Measurements from ENCODE around the gene CTIF. TPM values are rescaled to one million over a fixed set of nuclear protein-coding genes. Genes with fewer than 3 reads are reported as not detected.

Gene CTIF
- total RNA-seq, 3 donors from 2014 or later, result 4.3 to 5.3 (median 4.6) TPM

GRCh38 chr18:48798334-48799245 is 259.8 kb downstream of the CTIF start:
- H3K4me3 Mint-ChIP-seq, result no peak overlapping the region
- no peaks in the 10 kb centered on the region for H3K36me3 Mint-ChIP-seq (ENCODE audit: insufficient read depth)
- DNase-seq (no peak), ATAC-seq (no peak)
- H3K27me3 Mint-ChIP-seq (ENCODE audit: low read depth), result no peaks in the 10 kb centered on the region
- no peaks in the 10 kb centered on the region for H3K9me3 Mint-ChIP-seq
- H3K4me1 Mint-ChIP-seq (ENCODE audit: low read depth), result peaks cover 40% of the 10 kb centered on the region

DNA sequence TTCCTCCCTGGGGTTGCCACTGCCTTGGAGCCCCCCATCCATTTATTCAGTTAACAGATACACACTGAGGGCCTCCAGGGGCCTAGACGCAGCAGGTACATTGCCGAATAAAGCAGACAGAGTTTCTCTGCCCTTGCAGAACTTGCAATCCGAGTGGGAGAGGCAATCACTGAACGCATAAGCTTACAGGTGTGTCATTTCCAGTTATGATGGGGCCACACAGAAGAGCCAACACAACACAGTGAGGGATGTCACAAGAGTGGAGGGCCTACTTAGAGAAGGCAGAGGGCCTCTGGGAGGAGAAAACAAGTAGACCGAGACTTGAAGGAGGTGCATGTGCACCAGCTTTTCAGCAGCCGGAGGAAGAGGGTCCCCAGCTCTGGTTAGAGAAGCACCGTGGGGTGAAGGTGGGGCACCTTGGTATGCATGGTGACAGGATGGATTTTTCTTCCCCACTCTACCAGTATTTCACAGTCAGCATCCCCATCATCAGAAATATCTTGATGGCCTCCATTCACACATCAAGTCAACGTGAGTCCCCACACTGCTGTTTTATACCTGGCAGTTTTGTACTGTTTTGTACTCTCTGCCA is 261.0 kb downstream of the CTIF start:
- DNase-seq, result no peak
- H3K27me3 Mint-ChIP-seq (ENCODE audit: low read depth), result no peaks in the 10 kb centered on the region
- no peaks in the 10 kb centered on the region for H3K9me3 Mint-ChIP-seq
- no peak for ATAC-seq
- no peak overlapping the region for H3K4me3 Mint-ChIP-seq
- peaks cover 43% of the 10 kb centered on the region for H3K4me1 Mint-ChIP-seq (ENCODE audit: low read depth)
- no peaks in the 10 kb centered on the region for H3K36me3 Mint-ChIP-seq (ENCODE audit: insufficient read depth)

GRCh38 chr18:48800466-48800865 is 261.6 kb downstream of the CTIF start:
- Mint-ChIP-seq H3K27me3 (ENCODE audit: low read depth) (no peaks in the 10 kb centered on the region), H3K4me3 (no peak overlapping the region), H3K36me3 (ENCODE audit: insufficient read depth) (no peaks in the 10 kb centered on the region), H3K9me3 (no peaks in the 10 kb centered on the region), H3K4me1 (ENCODE audit: low read depth) (peaks cover 49% of the 10 kb centered on the region)
- ATAC-seq (no peak), DNase-seq (no peak)

- Mint-ChIP-seq H3K4me3 (peak overlapping the region; percentile 45), H3K9me3 (no peaks in the 10 kb centered on the region), H3K4me1 (ENCODE audit: low read depth) (peaks cover 54% of the 10 kb centered on the region), H3K36me3 (ENCODE audit: insufficient read depth) (no peaks in the 10 kb centered on the region), H3K27me3 (ENCODE audit: low read depth) (no peaks in the 10 kb centered on the region)
- peak; percentile 63 to 80 for ATAC-seq
- no peak for DNase-seq
Observed at GRCh38 chr18:48800876-48801727, 262.3 kb downstream of the CTIF start.

GRCh38 chr18:48801728-48802542 is 263.1 kb downstream of the CTIF start:
- H3K4me1 Mint-ChIP-seq (ENCODE audit: low read depth), result peaks cover 62% of the 10 kb centered on the region
- H3K27me3 Mint-ChIP-seq (ENCODE audit: low read depth), result no peaks in the 10 kb centered on the region
- no peak for ATAC-seq
- peak overlapping the region; percentile 45 for H3K4me3 Mint-ChIP-seq
- H3K36me3 Mint-ChIP-seq (ENCODE audit: insufficient read depth), result no peaks in the 10 kb centered on the region
- H3K9me3 Mint-ChIP-seq, result no peaks in the 10 kb centered on the region
- DNase-seq, result no peak

DNA sequence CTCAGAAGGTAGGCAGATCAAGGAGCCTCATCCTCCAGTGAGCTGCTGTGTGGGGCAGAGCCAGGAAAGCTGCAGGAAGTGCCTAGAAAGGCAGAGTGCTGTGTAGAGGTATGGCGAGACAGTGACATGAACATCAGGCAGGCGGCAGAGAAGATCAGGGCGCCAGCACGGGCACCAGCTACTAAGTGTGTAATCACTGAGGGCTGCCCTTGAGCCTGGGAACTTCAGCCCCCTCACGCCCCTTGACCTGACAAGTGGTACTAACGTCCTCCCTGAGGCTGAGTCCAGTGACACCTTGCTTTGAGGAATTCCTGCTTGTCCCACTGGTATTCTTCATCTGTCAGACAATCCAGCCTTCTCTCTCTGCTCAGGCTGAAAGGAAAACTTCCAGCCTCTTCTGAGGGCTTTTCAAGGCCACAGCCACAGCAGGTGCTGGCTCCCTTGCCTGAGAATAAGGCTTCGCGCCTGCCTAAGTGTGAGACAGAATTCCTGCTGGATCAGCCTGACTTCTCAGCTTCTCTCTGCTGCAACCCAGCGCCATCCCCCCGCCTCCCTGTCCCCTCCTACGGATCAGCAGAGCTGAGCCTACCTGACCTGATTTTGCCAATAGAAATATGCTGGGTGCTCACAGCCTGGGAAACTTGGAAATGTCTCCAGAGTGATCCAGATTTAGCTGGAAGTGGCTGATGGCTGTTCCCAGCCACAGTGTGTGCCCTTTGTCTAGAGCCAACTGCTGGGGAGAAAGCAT is 263.9 kb downstream of the CTIF start:
- H3K36me3 Mint-ChIP-seq (ENCODE audit: insufficient read depth), result no peaks in the 10 kb centered on the region
- DNase-seq, result no peak
- no peaks in the 10 kb centered on the region for H3K27me3 Mint-ChIP-seq (ENCODE audit: low read depth)
- no peaks in the 10 kb centered on the region for H3K9me3 Mint-ChIP-seq
- no peak for ATAC-seq
- H3K4me3 Mint-ChIP-seq, result no peak overlapping the region
- H3K4me1 Mint-ChIP-seq (ENCODE audit: low read depth), result peaks cover 64% of the 10 kb centered on the region

DNA sequence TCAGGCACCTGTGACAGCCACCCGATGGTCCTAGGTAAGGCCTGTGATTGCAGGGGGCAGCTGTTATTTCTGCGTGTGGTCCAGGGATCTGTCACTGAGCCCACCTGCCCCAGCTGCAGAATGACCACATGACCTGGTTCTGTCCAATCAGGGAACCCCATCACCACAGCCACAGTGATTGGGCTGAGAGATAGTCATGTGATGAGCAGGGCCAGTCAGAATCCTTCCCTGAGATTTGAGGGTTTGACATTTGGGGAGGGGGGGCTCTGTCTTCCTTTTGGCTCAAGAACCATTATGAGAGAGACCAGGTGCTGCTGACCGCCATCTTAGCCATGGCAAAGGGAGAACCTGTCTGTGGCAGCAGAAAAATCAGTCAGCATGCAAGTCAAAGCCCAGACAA is 264.7 kb downstream of the CTIF start:
- no peak overlapping the region for H3K4me3 Mint-ChIP-seq
- no peaks in the 10 kb centered on the region for H3K27me3 Mint-ChIP-seq (ENCODE audit: low read depth)
- H3K4me1 Mint-ChIP-seq (ENCODE audit: low read depth), result peaks cover 60% of the 10 kb centered on the region
- no peaks in the 10 kb centered on the region for H3K9me3 Mint-ChIP-seq
- ATAC-seq (no peak), DNase-seq (no peak)
- H3K36me3 Mint-ChIP-seq (ENCODE audit: insufficient read depth), result no peaks in the 10 kb centered on the region

- Mint-ChIP-seq H3K9me3 (no peaks in the 10 kb centered on the region), H3K36me3 (ENCODE audit: insufficient read depth) (no peaks in the 10 kb centered on the region), H3K4me1 (ENCODE audit: low read depth) (peaks cover 60% of the 10 kb centered on the region), H3K4me3 (no peak overlapping the region), H3K27me3 (ENCODE audit: low read depth) (no peaks in the 10 kb centered on the region)
- ATAC-seq (no peak), DNase-seq (no peak)
Observed at GRCh38 chr18:48803951-48804855, 265.4 kb downstream of the CTIF start.

DNA sequence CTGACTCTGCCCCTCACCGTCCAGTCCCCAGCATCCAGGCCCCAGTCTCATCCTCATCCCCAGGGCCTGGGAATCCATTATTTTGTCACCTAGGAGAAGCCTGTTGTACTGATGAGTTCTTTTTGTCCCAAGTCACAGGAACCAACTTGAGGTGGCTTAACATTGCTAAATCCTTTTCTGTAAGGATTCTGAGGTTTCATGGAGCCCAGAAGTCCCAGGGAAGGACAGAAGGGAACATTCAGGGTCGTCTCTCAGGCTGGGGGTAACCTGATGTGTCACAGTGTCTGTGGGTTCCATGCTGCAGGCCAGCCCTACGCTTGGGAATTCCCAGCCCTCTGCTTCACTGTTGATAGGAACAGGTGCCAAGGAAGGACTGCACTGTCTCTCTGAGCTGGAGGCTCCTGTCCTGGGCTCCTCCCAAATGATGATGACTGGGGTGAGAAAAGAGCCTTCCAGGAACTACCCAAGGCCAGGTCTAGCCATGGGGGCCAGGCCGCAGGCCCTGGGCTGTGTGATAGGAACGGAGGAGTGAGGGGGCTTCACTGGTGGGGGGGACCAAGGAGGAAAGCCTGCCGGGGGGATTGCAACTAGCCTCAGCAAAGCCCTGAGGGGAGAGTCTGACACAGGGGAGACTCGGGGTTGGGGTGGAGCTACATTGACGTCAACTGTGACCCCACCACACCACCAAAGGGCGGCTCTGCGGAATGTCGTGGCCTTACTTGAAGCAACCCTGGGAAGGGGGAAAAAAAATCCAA is 266.2 kb downstream of the CTIF start:
- ATAC-seq (no peak), DNase-seq (no peak)
- Mint-ChIP-seq H3K9me3 (no peaks in the 10 kb centered on the region), H3K4me1 (ENCODE audit: low read depth) (peaks cover 57% of the 10 kb centered on the region), H3K36me3 (ENCODE audit: insufficient read depth) (no peaks in the 10 kb centered on the region), H3K4me3 (no peak overlapping the region), H3K27me3 (ENCODE audit: low read depth) (no peaks in the 10 kb centered on the region)

DNA sequence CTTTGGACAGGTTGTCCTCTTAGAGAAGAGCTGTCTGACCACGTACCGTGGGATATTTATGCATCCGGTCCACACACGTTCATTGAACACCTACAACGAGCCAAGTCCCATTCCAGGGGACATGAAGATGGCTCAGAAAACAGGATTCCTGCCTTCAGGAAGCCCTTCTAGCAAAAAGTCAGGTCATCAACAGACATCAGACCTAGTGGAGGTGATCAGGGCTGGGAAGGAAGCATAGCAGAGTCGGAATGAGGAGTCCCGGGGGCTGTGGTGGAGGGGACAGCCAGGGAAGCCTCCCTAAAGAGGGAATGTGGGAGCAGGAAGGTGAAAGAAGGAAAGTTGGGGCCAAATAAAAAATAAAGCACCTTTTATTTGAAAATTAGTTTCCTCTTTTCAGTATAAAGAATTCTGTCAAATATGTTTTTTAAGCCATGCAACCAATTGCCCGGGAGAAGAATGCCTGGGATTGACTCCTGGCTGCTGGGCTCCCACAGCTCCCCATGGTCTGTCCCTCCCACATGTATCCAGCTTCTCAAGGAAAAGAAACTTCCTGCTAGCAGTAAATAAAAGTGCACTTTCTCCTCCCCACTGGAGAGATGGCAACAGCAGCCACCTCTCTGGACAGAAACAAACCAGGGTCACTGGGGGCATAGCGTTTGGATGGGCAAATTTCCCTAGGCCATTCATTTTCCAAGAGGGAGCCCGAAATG is 267.1 kb downstream of the CTIF start:
- DNase-seq, result no peak
- no peak overlapping the region for H3K4me3 Mint-ChIP-seq

DNA sequence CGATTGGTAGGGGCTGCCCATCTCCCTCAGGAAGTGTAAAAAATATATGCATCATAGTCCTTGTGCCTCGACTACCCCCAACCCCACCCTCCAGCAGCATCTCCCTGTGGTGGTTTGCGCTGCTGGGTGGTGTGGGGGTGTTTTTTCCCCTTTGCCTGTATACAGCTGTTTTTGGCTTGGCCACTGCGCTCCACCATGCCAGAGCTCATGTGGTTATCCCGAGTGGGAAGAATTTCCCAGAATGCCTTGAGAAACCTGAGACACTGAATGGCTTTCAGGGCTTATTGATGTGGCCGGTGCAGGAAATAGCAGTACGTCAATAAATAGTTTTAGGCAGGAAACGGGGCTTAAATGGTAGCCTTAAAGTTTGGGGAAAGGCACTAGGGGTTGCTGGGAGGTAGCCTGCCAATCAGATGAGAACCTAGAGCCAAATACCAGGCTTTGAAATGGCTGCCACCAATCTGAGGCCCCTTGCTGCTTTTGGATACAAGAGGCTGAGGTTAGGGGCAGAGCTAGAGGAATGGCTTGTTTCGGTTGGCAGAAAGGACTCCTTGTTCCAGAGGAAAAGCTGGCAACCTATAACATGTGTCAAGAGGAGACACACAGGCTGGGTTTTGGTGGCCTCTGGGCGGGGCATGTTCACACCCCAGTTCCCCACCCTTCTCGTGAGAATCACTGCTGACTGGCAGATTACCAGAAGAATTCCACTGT is 267.9 kb downstream of the CTIF start:
- Mint-ChIP-seq H3K27me3 (ENCODE audit: low read depth) (no peaks in the 10 kb centered on the region), H3K4me1 (ENCODE audit: low read depth) (peaks cover 43% of the 10 kb centered on the region), H3K9me3 (no peaks in the 10 kb centered on the region), H3K4me3 (no peak overlapping the region), H3K36me3 (ENCODE audit: insufficient read depth) (no peaks in the 10 kb centered on the region)
- DNase-seq (peak; percentile 4), ATAC-seq (peak; percentile 27 to 51)

More for the DNA sequence above, 267.1 kb downstream of the CTIF start:
- peaks cover 50% of the 10 kb centered on the region for H3K4me1 Mint-ChIP-seq (ENCODE audit: low read depth)
- H3K9me3 Mint-ChIP-seq, result no peaks in the 10 kb centered on the region
- no peaks in the 10 kb centered on the region for H3K27me3 Mint-ChIP-seq (ENCODE audit: low read depth)
- H3K36me3 Mint-ChIP-seq (ENCODE audit: insufficient read depth), result no peaks in the 10 kb centered on the region
- no peak for ATAC-seq
